ENCODE measurements around the gene AOPEP. TPM values are rescaled to one million over a fixed set of nuclear protein-coding genes. Genes with fewer than 3 reads are reported as not detected.

AOPEP gene
- total and polyA plus RNA-seq, 2 donors (not counting 1 experiment from before 2014, with no cell fraction given): 66.1 to 94.1 TPM

DNA sequence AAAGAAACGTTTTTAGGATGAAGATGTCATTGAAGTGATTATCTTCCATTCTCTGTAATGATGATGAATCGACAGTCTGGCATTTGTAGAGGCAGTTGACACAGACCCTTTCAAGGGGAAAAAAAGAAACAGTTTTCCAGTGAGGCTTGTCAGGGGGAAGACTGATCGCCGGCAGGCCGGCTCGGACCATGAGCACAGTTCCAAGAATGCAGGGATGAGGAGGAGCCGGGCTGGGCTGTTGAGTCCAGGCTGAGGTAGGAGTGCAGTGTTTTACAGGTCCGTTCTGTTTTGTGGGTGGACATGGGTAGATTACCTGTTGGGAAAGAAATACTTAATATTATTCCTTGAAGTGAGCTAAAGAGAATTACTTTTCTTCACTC lies 194.6 kb downstream of the AOPEP start:
- no peak for TF ChIP-seq EZH2 (IDR thresholded peaks at IDR 0.05; ENCODE audit: low read length, missing control alignments)
- TF ChIP-seq, protein P1, sequence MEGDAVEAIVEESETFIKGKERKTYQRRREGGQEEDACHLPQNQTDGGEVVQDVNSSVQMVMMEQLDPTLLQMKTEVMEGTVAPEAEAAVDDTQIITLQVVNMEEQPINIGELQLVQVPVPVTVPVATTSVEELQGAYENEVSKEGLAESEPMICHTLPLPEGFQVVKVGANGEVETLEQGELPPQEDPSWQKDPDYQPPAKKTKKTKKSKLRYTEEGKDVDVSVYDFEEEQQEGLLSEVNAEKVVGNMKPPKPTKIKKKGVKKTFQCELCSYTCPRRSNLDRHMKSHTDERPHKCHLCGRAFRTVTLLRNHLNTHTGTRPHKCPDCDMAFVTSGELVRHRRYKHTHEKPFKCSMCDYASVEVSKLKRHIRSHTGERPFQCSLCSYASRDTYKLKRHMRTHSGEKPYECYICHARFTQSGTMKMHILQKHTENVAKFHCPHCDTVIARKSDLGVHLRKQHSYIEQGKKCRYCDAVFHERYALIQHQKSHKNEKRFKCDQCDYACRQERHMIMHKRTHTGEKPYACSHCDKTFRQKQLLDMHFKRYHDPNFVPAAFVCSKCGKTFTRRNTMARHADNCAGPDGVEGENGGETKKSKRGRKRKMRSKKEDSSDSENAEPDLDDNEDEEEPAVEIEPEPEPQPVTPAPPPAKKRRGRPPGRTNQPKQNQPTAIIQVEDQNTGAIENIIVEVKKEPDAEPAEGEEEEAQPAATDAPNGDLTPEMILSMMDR (conservative IDR thresholded peaks at IDR 0.05 in 1 of 2, IDR thresholded peaks at IDR 0.05 in 1 of 2; ENCODE audit: low read depth in 1 of 2, low read length in 2 of 2): no peak
- Histone ChIP-seq H3K4me3 (replicated peaks in 1 of 4; ENCODE audit: control extremely low read depth in 1 of 4, insufficient read depth in 1 of 4, low read depth in 3 of 4, low read length in 4 of 4) (no peak overlapping the region), H3K9ac (ENCODE audit: insufficient read depth, low read length) (no peak overlapping the region), H2AFZ (ENCODE audit: low read length) (no peak overlapping the region), H3K36me3 (ENCODE audit: control insufficient read depth, insufficient read depth, low read length) (no peaks in the 10 kb centered on the region), H3K4me2 (ENCODE audit: extremely low read depth, insufficient read depth, low read length) (peak overlapping the region; percentile 38), H3K27me3 (ENCODE audit: control insufficient read depth, insufficient read depth, low read length) (no peaks in the 10 kb centered on the region), H3K9me3 (ENCODE audit: control insufficient read depth, insufficient read depth, low read depth, low read length) (no peaks in the 10 kb centered on the region), H3K4me1 (ENCODE audit: control insufficient read depth, extremely low read depth, insufficient read depth, low read length) (peaks cover 25% of the 10 kb centered on the region), H3K79me2 (ENCODE audit: control insufficient read depth, insufficient read depth, low read length) (no peaks in the 10 kb centered on the region), H4K20me1 (ENCODE audit: control insufficient read depth, extremely low read depth, insufficient read depth, low read length) (no peaks in the 10 kb centered on the region), H3K27ac (ENCODE audit: insufficient read depth, low read length) (peak overlapping the region; percentile 91)
- DNase-seq (ENCODE audit: low read depth in 2 of 2): peak; percentile 46 to 92

GRCh38 chr9:94921656-94922055 lies 195.2 kb downstream of the AOPEP start:
- Histone ChIP-seq H2AFZ (ENCODE audit: low read length) (no peak overlapping the region), H3K27me3 (ENCODE audit: control insufficient read depth, insufficient read depth, low read length) (no peaks in the 10 kb centered on the region), H3K36me3 (ENCODE audit: control insufficient read depth, insufficient read depth, low read length) (no peaks in the 10 kb centered on the region), H3K4me1 (ENCODE audit: control insufficient read depth, extremely low read depth, insufficient read depth, low read length) (peaks cover 25% of the 10 kb centered on the region), H4K20me1 (ENCODE audit: control insufficient read depth, extremely low read depth, insufficient read depth, low read length) (no peaks in the 10 kb centered on the region), H3K79me2 (ENCODE audit: control insufficient read depth, insufficient read depth, low read length) (no peaks in the 10 kb centered on the region), H3K9me3 (ENCODE audit: control insufficient read depth, insufficient read depth, low read depth, low read length) (no peaks in the 10 kb centered on the region), H3K9ac (ENCODE audit: insufficient read depth, low read length) (peak overlapping the region; percentile 1), H3K4me3 (replicated peaks in 1 of 4; ENCODE audit: control extremely low read depth in 1 of 4, insufficient read depth in 1 of 4, low read depth in 3 of 4, low read length in 4 of 4) (no peak overlapping the region), H3K4me2 (ENCODE audit: extremely low read depth, insufficient read depth, low read length) (peak overlapping the region; percentile 26), H3K27ac (ENCODE audit: insufficient read depth, low read length) (peak overlapping the region; percentile 91)
- TF ChIP-seq EZH2 (IDR thresholded peaks at IDR 0.05; ENCODE audit: low read length, missing control alignments): no peak
- TF ChIP-seq, protein P1 (conservative IDR thresholded peaks at IDR 0.05 in 1 of 2, IDR thresholded peaks at IDR 0.05 in 1 of 2; ENCODE audit: low read depth in 1 of 2, low read length in 2 of 2): no peak
- no peak for DNase-seq (ENCODE audit: low read depth in 2 of 2)

DNA sequence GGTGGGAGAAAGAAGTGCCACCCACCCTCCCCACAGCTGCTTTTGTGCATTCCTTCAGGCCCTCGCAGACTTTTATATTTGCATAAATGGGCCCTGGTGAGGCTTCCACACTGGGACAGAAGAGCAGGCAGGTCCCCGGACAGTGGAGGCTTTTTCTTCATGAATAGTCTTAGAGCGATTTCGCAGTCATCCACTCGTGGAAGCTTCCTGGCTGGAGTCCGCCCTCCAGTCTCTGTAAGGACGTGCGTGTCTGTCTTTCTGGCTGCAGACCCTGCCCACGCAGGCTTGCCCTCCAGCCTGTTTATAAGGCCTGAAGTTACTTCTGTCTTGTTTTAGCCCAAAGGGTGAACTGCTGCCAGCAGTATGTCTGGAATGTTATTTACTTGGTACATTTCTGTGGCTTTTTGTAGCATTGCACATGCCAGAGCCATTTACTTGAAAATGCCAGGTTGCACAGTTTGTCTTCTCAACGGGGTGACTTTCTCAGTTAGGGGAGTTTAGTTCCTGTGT lies 195.7 kb downstream of the AOPEP start:
- H3K79me2 ChIP-seq (ENCODE audit: control insufficient read depth, insufficient read depth, low read length): no peaks in the 10 kb centered on the region
- H3K36me3 ChIP-seq (ENCODE audit: control insufficient read depth, insufficient read depth, low read length): no peaks in the 10 kb centered on the region
- no peaks in the 10 kb centered on the region for H3K9me3 ChIP-seq (ENCODE audit: control insufficient read depth, insufficient read depth, low read depth, low read length)
- H3K27ac ChIP-seq (ENCODE audit: insufficient read depth, low read length): peak overlapping the region; percentile 91
- H3K27me3 ChIP-seq (ENCODE audit: control insufficient read depth, insufficient read depth, low read length): no peaks in the 10 kb centered on the region
- no peak overlapping the region for H3K9ac ChIP-seq (ENCODE audit: insufficient read depth, low read length)
- H3K4me1 ChIP-seq (ENCODE audit: control insufficient read depth, extremely low read depth, insufficient read depth, low read length): peaks cover 25% of the 10 kb centered on the region
- H3K4me2 ChIP-seq (ENCODE audit: extremely low read depth, insufficient read depth, low read length): peak overlapping the region; percentile 26
- H4K20me1 ChIP-seq (ENCODE audit: control insufficient read depth, extremely low read depth, insufficient read depth, low read length): no peaks in the 10 kb centered on the region
- H3K4me3 ChIP-seq (replicated peaks in 1 of 4; ENCODE audit: control extremely low read depth in 1 of 4, insufficient read depth in 1 of 4, low read depth in 3 of 4, low read length in 4 of 4): no peak overlapping the region
- no peak overlapping the region for H2AFZ ChIP-seq (ENCODE audit: low read length)
- DNase-seq (ENCODE audit: low read depth in 2 of 2): peak; percentile 90 to 100
- TF ChIP-seq, protein P1 (conservative IDR thresholded peaks at IDR 0.05 in 1 of 2, IDR thresholded peaks at IDR 0.05 in 1 of 2; ENCODE audit: low read depth in 1 of 2, low read length in 2 of 2): no peak
- no peak for TF ChIP-seq EZH2 (IDR thresholded peaks at IDR 0.05; ENCODE audit: low read length, missing control alignments)
